ENCODE results near the gene YJEFN3.

YJEFN3 gene

GRCh38 chr19:19498255-19498991 is 30.3 kb upstream of the YJEFN3 start:
- TF ChIP-seq EZH2phosphoT487 (IDR thresholded peaks at IDR 0.05; ENCODE audit: borderline replicate concordance, low read length) (no peak), CTCF (IDR thresholded peaks at IDR 0.05; ENCODE audit: low read depth, low read length, poor library complexity, severe bottlenecking) (no peak)
- H3K36me3 ChIP-seq (ENCODE audit: control insufficient read depth, low read length) = peaks cover 94% of the 10 kb centered on the region
- H3K79me2 ChIP-seq (ENCODE audit: control insufficient read depth, low read length) = peaks cover 20% of the 10 kb centered on the region; the same call in 1 of the 2 replicates
- H3F3A ChIP-seq (ENCODE audit: control insufficient read depth, insufficient read depth) = no peaks in the 10 kb centered on the region
- H4K20me1 ChIP-seq (ENCODE audit: control insufficient read depth, insufficient read depth, low read depth, low read length) = no peaks in the 10 kb centered on the region
- H3K4me3 ChIP-seq (ENCODE audit: low read length) = no peak overlapping the region
- no peaks in the 10 kb centered on the region for H3K4me1 ChIP-seq (ENCODE audit: control insufficient read depth, low read length)
- no peak overlapping the region for H3K27ac ChIP-seq (ENCODE audit: low read depth, low read length)
- H3K9me3 ChIP-seq (ENCODE audit: control insufficient read depth, insufficient read depth, low read length) = no peaks in the 10 kb centered on the region
- H3K9me2 ChIP-seq (replicated peaks; ENCODE audit: control insufficient read depth, low read length) = no peaks in the 10 kb centered on the region
- no peaks in the 10 kb centered on the region for H3K27me3 ChIP-seq (ENCODE audit: control insufficient read depth, low read length)
- no peak overlapping the region for H3K4me2 ChIP-seq (ENCODE audit: low read length)

- no peak for TF ChIP-seq CTCF (IDR thresholded peaks at IDR 0.05; ENCODE audit: low read depth, low read length, poor library complexity, severe bottlenecking)
- no peak for TF ChIP-seq EZH2phosphoT487 (IDR thresholded peaks at IDR 0.05; ENCODE audit: borderline replicate concordance, low read length)
- no peak overlapping the region for H3K27ac ChIP-seq (ENCODE audit: low read depth, low read length)
- H3K36me3 ChIP-seq (ENCODE audit: control insufficient read depth, low read length) = peaks cover 96% of the 10 kb centered on the region
- no peaks in the 10 kb centered on the region for H3K9me3 ChIP-seq (ENCODE audit: control insufficient read depth, insufficient read depth, low read length)
- no peak overlapping the region for H3K4me3 ChIP-seq (ENCODE audit: low read length)
- H4K20me1 ChIP-seq (ENCODE audit: control insufficient read depth, insufficient read depth, low read depth, low read length) = no peaks in the 10 kb centered on the region
- no peaks in the 10 kb centered on the region for H3K9me2 ChIP-seq (replicated peaks; ENCODE audit: control insufficient read depth, low read length)
- H3K79me2 ChIP-seq (ENCODE audit: control insufficient read depth, low read length) = peaks cover 12% of the 10 kb centered on the region; the same call in 1 of the 2 replicates
- no peaks in the 10 kb centered on the region for H3K27me3 ChIP-seq (ENCODE audit: control insufficient read depth, low read length)
- H3K4me1 ChIP-seq (ENCODE audit: control insufficient read depth, low read length) = no peaks in the 10 kb centered on the region
- H3F3A ChIP-seq (ENCODE audit: control insufficient read depth, insufficient read depth) = no peaks in the 10 kb centered on the region
- no peak overlapping the region for H3K4me2 ChIP-seq (ENCODE audit: low read length)
Observed at GRCh38 chr19:19499272-19499995, 29.3 kb upstream of the YJEFN3 start.

GRCh38 chr19:19500975-19501644 is 27.6 kb upstream of the YJEFN3 start:
- peaks cover 100% of the 10 kb centered on the region for H3K36me3 ChIP-seq (ENCODE audit: control insufficient read depth, low read length)
- H3K9me2 ChIP-seq (replicated peaks; ENCODE audit: control insufficient read depth, low read length) = no peaks in the 10 kb centered on the region
- H3K4me2 ChIP-seq (ENCODE audit: low read length) = no peak overlapping the region
- TF ChIP-seq CTCF (IDR thresholded peaks at IDR 0.05; ENCODE audit: low read depth, low read length, poor library complexity, severe bottlenecking) (no peak), EZH2phosphoT487 (IDR thresholded peaks at IDR 0.05; ENCODE audit: borderline replicate concordance, low read length) (no peak)
- no peaks in the 10 kb centered on the region for H3K27me3 ChIP-seq (ENCODE audit: control insufficient read depth, low read length)
- no peaks in the 10 kb centered on the region for H3K9me3 ChIP-seq (ENCODE audit: control insufficient read depth, insufficient read depth, low read length)
- no peaks in the 10 kb centered on the region for H4K20me1 ChIP-seq (ENCODE audit: control insufficient read depth, insufficient read depth, low read depth, low read length)
- H3K79me2 ChIP-seq (ENCODE audit: control insufficient read depth, low read length) = peaks cover 6% of the 10 kb centered on the region; the same call in 1 of the 2 replicates
- no peak overlapping the region for H3K27ac ChIP-seq (ENCODE audit: low read depth, low read length)
- no peak overlapping the region for H3K4me3 ChIP-seq (ENCODE audit: low read length)
- no peaks in the 10 kb centered on the region for H3F3A ChIP-seq (ENCODE audit: control insufficient read depth, insufficient read depth)
- no peaks in the 10 kb centered on the region for H3K4me1 ChIP-seq (ENCODE audit: control insufficient read depth, low read length)
